H1 (cell line): Measurements from ENCODE around the gene TAF10. TPM values are rescaled to one million over a fixed set of nuclear protein-coding genes. Genes with fewer than 3 reads are reported as not detected.
A peak's percentile ranks its signal among the peaks of the same experiment; 100 is the strongest.

Experiments used
- GTF2F1 ChIP-seq: IDR thresholded peaks from 2 replicates; pipeline ENCODE4 v1.6.1; 2012; ENCODE audit warnings: low read depth, low read length, improper control_type of control experiment, borderline replicate concordance
- YY1 ChIP-seq: IDR thresholded peaks from 2 replicates; pipeline ENCODE4 v1.6.1; 2011; ENCODE audit warnings: low read depth, mild to moderate bottlenecking, low read length
- polyA plus RNA-seq, 7 experiments: library from polyadenylated mRNA; depleted of rRNA in 3 of 7; stranded (reverse) in 5 of 7; unstranded in 2 of 7; fragments of >200 nt in 5 of 7; fragments of 200-250 nt in 2 of 7; gene quantifications; 1 replicate in 5 of 7; 2 replicates in 1 of 7; 4 replicates in 1 of 7; pipeline versions ENCODE4 v1.2.1 to v1.2.3, GENCODE V29; 2011 to 2013; ENCODE audit warnings: missing spikeins in 2 of 7, mixed read lengths in 2 of 7
- total RNA-seq: library from RNA; stranded (reverse); fragmentation: NEBNext Ultra II Directional; extraction: Animal tissue kit (Norgen Biotek cat#: 25700); gene quantifications from 2 replicates; pipeline ENCODE4 v1.2.1, GENCODE V29; 2021

The TAF10 gene
- total and polyA plus RNA-seq, 2 of the 8 experiments (the other 6 are each of a cell fraction or from before 2014, with no cell fraction given), result 128 to 213 TPM

DNA sequence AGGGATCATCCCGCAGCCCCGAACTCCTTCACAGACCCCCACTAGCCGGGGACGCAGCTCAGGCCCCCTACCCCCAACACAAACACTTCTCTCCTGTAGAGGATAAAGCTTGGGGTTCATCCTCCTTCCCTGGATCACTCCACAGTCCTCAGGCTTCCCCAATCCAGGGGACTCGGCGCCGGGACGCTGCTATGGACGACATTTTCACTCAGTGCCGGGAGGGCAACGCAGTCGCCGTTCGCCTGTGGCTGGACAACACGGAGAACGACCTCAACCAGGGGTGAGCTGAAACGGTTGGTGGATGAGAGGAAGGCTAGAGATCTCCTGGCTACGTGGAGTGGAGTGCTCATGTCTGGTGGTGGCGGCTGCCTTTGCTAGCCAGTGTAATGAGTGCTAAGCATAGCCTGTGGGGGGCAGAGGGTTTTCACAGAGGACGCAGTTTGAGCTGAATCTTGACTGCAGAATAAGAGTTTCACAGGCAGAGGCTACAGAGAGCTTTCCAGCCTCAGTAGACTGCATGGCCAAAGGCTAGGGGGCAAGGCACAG, 7.9 kb downstream of the TAF10 start (continued):
- TF ChIP-seq GTF2F1, result peak; percentile 61; the same call in 1 of the 2 replicates
- TF ChIP-seq YY1, result 0 out of 2 replicates have a peak, but pooled peaks have one; percentile 6
